ENCODE measurements around the gene SEC14L2.

Gene SEC14L2

DNA sequence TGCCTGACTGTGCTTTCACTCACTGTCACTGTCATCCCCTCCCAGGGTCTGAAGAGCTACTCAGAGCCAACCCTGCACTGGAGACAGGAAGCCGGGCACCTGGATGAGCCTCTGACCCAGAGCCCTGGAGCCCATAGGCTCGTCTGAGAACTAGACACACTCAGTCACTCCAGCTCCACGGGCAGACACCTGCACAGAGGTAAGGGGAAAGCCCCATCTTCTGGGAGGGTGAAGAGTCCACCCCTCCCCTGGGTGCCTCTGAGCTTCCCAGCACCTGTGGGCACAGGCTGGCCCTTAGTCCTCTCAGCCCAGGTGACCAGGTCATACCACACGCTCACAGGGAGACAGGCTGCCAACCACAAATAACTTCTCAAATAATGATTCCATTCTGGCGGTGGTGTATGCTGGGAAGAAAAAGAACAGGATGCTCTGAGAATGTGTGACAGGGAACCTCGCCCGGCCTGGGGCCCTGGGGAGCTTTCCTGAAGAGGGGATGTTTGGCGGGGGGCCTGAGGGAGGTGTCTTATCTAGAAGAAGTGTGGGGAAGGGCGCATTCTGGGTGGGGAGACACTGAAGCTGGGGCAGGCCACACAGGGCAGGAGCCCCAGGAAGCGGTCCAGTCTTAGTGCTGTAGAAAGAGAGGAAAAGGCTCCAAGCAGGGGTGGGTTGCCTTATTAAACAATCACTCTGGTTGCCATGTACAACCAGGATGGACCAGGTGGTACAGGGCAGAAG is 34.7 kb upstream of the SEC14L2 start:
- DNase-seq = no peak
- TF ChIP-seq, protein P1, sequence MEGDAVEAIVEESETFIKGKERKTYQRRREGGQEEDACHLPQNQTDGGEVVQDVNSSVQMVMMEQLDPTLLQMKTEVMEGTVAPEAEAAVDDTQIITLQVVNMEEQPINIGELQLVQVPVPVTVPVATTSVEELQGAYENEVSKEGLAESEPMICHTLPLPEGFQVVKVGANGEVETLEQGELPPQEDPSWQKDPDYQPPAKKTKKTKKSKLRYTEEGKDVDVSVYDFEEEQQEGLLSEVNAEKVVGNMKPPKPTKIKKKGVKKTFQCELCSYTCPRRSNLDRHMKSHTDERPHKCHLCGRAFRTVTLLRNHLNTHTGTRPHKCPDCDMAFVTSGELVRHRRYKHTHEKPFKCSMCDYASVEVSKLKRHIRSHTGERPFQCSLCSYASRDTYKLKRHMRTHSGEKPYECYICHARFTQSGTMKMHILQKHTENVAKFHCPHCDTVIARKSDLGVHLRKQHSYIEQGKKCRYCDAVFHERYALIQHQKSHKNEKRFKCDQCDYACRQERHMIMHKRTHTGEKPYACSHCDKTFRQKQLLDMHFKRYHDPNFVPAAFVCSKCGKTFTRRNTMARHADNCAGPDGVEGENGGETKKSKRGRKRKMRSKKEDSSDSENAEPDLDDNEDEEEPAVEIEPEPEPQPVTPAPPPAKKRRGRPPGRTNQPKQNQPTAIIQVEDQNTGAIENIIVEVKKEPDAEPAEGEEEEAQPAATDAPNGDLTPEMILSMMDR (IDR thresholded peaks at IDR 0.05; ENCODE audit: low read depth, low read length, missing control alignments) = no peak
- H3K27me3 ChIP-seq (replicated peaks) = no peaks in the 10 kb centered on the region
- H3K27ac ChIP-seq = no peak overlapping the region
- in situ Hi-C loops (cut with HindIII; ENCODE audit: low pct_ligation_motif_present, low sequenced_read_pairs) = no loop called here
- H3K36me3 ChIP-seq (replicated peaks) = peaks cover 2% of the 10 kb centered on the region
- no peak overlapping the region for H3K4me3 ChIP-seq (ENCODE audit: low read depth, low read length)

DNA sequence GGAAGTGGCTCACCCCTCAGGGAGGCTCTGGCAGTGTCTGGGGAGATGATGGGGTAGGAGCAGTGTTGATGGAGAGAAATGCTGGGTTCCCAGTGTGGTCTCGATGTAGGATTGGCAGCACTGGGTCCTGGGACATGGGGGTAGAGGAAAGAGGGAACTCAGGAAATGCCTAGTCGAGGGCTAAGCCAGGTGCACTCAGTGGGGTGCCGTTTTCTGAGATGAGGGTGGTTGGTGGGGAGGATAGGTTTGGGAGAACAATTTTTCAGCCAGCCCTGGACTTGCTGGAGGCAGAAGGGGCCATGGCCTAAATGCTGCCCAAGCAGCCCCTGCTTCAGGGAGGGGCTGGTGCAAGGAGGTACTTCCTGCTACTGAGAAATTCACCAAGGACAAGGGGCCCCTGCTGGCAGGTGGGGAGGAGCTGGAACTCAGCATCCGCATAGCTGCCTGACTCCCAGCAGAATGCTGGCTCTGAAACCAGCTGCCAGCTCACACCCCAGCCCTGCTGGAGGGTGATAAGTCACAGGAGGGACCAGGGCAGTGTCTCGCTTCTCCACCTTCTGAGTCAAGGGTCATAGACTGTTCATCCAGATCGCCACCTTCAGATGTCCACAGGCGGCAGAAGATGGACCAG is 34.1 kb upstream of the SEC14L2 start:
- no peak for DNase-seq
- TF ChIP-seq, protein P1 (IDR thresholded peaks at IDR 0.05; ENCODE audit: low read depth, low read length, missing control alignments) = no peak
- in situ Hi-C loops (cut with HindIII; ENCODE audit: low pct_ligation_motif_present, low sequenced_read_pairs) = no loop called here
- Histone ChIP-seq H3K36me3 (replicated peaks) (peaks cover 2% of the 10 kb centered on the region), H3K4me3 (ENCODE audit: low read depth, low read length) (no peak overlapping the region), H3K27ac (no peak overlapping the region), H3K27me3 (replicated peaks) (no peaks in the 10 kb centered on the region)

DNA sequence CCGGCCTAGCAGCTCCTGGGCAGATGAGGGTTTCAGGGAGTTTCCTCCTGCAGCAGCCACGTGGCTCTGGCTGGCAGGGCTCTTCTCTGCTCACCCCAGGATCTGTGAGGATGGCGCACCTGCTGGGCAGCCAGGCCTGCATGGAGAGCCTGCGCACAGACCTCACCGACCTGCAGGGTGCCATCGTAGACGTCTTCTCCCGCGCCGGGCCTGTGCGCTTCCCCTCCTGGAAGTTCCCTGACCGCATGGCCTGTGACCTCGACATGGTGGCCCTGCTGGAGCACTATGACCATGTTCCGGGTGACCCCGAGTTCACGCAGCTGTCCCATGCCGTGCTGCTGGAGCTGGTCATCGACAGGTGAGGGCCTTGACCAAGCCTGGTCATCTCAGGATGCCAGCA is 30.9 kb upstream of the SEC14L2 start:
- Histone ChIP-seq H3K36me3 (replicated peaks) (peaks cover 2% of the 10 kb centered on the region), H3K4me3 (ENCODE audit: low read depth, low read length) (no peak overlapping the region), H3K27me3 (replicated peaks) (no peaks in the 10 kb centered on the region), H3K27ac (no peak overlapping the region)
- TF ChIP-seq, protein P1 (IDR thresholded peaks at IDR 0.05; ENCODE audit: low read depth, low read length, missing control alignments) = no peak
- in situ Hi-C loops (cut with HindIII; ENCODE audit: low pct_ligation_motif_present, low sequenced_read_pairs) = no loop called here
- no peak for DNase-seq

DNA sequence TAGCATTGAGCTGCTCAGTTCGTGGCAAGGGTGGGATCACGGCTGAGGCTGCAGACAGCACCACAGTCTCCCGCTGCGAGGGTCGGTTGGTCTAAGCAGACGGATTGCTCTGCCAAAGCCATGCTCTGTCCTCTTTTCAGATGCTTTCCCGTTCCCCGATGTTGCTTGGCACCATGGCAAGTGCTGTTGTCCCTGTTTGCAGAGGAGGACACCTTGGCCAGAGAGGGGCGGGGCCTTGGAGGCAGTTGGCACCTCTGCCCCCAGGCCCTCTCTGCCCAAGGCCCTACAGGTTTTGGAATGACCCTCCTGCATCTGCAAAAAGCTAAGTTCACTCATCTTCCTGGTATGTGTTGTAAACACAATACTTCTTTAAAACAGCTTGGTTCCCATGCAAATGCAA is 28.4 kb upstream of the SEC14L2 start:
- DNase-seq = no peak
- no peak overlapping the region for H3K27ac ChIP-seq
- TF ChIP-seq, protein P1 (IDR thresholded peaks at IDR 0.05; ENCODE audit: low read depth, low read length, missing control alignments) = no peak
- in situ Hi-C loops (cut with HindIII; ENCODE audit: low pct_ligation_motif_present, low sequenced_read_pairs) = no loop called here
- peaks cover 2% of the 10 kb centered on the region for H3K36me3 ChIP-seq (replicated peaks)
- no peak overlapping the region for H3K4me3 ChIP-seq (ENCODE audit: low read depth, low read length)
- no peaks in the 10 kb centered on the region for H3K27me3 ChIP-seq (replicated peaks)

DNA sequence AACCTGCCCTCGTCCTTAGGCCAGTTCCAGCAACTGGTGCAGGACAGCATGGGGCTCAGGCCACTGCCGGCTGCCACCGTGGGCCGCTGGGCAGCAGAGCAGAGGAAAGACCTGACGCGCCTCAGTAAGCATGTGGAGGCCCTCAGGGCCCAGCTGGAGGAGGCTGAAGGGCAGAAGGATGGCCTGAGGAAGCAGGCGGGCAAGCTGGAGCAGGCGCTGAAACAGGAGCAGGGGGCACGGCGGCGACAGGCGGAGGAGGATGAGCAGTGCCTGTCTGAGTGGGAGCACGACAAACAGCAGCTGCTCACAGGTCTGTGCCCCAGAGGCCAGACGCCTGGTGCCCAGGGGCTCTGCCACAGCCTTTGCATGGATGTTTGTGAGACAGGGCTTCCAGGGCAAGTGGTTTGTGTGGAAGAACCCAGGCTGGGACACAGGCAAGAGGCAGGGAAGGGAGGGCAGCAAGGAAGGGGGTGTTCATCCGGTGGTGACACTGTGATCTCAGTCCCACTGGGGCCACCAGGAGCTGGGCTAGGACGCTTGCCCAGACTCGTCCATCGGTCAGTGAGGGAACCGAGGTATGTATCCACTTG is 26.1 kb upstream of the SEC14L2 start:
- TF ChIP-seq, protein P1 (IDR thresholded peaks at IDR 0.05; ENCODE audit: low read depth, low read length, missing control alignments) = no peak
- in situ Hi-C loops (cut with HindIII; ENCODE audit: low pct_ligation_motif_present, low sequenced_read_pairs) = no loop called here

More for the DNA sequence above, 26.1 kb upstream of the SEC14L2 start:
- peaks cover 2% of the 10 kb centered on the region for H3K36me3 ChIP-seq (replicated peaks)
- H3K27ac ChIP-seq = no peak overlapping the region
- H3K27me3 ChIP-seq (replicated peaks) = no peaks in the 10 kb centered on the region
- DNase-seq = no peak
- H3K4me3 ChIP-seq (ENCODE audit: low read depth, low read length) = no peak overlapping the region
